MM.1S (cell line): ENCODE measurements around the gene PFKFB4.

ENCODE experiments used
- DNase-seq: peaks from one replicate; pipeline ENCODE4 v3.0.0-alpha.2; 2015
- H2AFZ ChIP-seq: fragments of 300-600 bp; sonication (generic); 2 replicates; pipeline ENCODE4 v1.6.0; 2016; ENCODE audit warnings: antibody characterized with exemption, low read length
- H3F3A ChIP-seq: fragments of 300-600 bp; sonication (generic); 2 replicates; pipeline ENCODE4 v1.6.1; 2016; ENCODE audit warnings: mild to moderate bottlenecking, antibody characterized with exemption, low read length, moderate library complexity, mixed read lengths; ENCODE audit not compliant: insufficient read depth
- H3K27ac ChIP-seq: fragments of 300-600 bp; sonication (generic); 2 replicates; pipeline ENCODE4 v1.5.1; 2016; ENCODE audit warnings: mild to moderate bottlenecking, low read length
- H3K27me3 ChIP-seq: fragments of 300-600 bp; sonication (generic); replicated peaks from 2 replicates; pipeline ENCODE4 v1.6.0; 2016; ENCODE audit warnings: low read length; ENCODE audit not compliant: insufficient read depth
- H3K36me3 ChIP-seq: fragments of 300-600 bp; sonication (generic); replicated peaks from 2 replicates; pipeline ENCODE4 v1.6.1; 2016; ENCODE audit warnings: mild to moderate bottlenecking, low read length, mixed read lengths; ENCODE audit not compliant: insufficient read depth
- H3K4me1 ChIP-seq: fragments of 300-600 bp; sonication (generic); 2 replicates; pipeline ENCODE4 v1.6.1; 2016; ENCODE audit warnings: low read length, mixed read lengths
- H3K4me2 ChIP-seq: fragments of 300-600 bp; sonication (generic); 2 replicates; pipeline ENCODE4 v1.6.0; 2016; ENCODE audit warnings: low read depth, low read length
- H3K4me3 ChIP-seq: fragments of 300-600 bp; sonication (generic); 2 replicates; pipeline ENCODE4 v1.5.1; 2016; ENCODE audit warnings: low read length, mixed read lengths
- H3K79me2 ChIP-seq: fragments of 300-600 bp; sonication (generic); 2 replicates; pipeline ENCODE4 v1.6.1; 2016; ENCODE audit warnings: mixed run types, low read length, mixed read lengths
- H3K9ac ChIP-seq: fragments of 300-600 bp; sonication (generic); 2 replicates; pipeline ENCODE4 v1.6.1; 2016; ENCODE audit warnings: low read length, mixed read lengths
- H3K9me2 ChIP-seq: fragments of 300-600 bp; sonication (generic); replicated peaks from 2 replicates; pipeline ENCODE4 v1.6.1; 2016; ENCODE audit warnings: mild to moderate bottlenecking, low read length, mixed read lengths; ENCODE audit not compliant: insufficient read depth
- H3K9me3 ChIP-seq: fragments of 300-600 bp; sonication (generic); replicated peaks from 2 replicates; pipeline ENCODE4 v1.6.1; 2016; ENCODE audit warnings: mild to moderate bottlenecking, low read length, mixed read lengths; ENCODE audit not compliant: insufficient read depth
- H4K20me1 ChIP-seq: fragments of 300-600 bp; sonication (generic); 2 replicates; pipeline ENCODE4 v1.6.1; 2016; ENCODE audit warnings: mild to moderate bottlenecking, low read length, moderate library complexity, mixed read lengths; ENCODE audit not compliant: insufficient read depth
- CTCF ChIP-seq: fragments of 300-600 bp; sonication (generic); IDR thresholded peaks from 2 replicates; pipeline ENCODE4 v1.5.1; 2016; ENCODE audit warnings: antibody characterized with exemption, low read length, mixed read lengths
- EZH2 ChIP-seq: fragments of 300-600 bp; sonication (generic); optimal IDR thresholded peaks from 2 replicates; pipeline ENCODE3; 2017; ENCODE audit warnings: low read depth, mild to moderate bottlenecking, antibody characterized with exemption, low read length, mixed read lengths
- EZH2phosphoT487 ChIP-seq: fragments of 300-600 bp; sonication (generic); IDR thresholded peaks from 2 replicates; pipeline ENCODE4 v1.6.1; 2018; ENCODE audit warnings: antibody characterized with exemption, low read length

The PFKFB4 gene

GRCh38 chr3:48592519-48593087, 36.0 kb upstream of the PFKFB4 start:
- Histone ChIP-seq H2AFZ (no peak overlapping the region), H3K79me2 (no peaks in the 10 kb centered on the region), H3K9me3 (no peaks in the 10 kb centered on the region), H3K4me2 (no peak overlapping the region), H3K9ac (no peak overlapping the region), H4K20me1 (no peaks in the 10 kb centered on the region), H3F3A (no peaks in the 10 kb centered on the region), H3K9me2 (no peaks in the 10 kb centered on the region), H3K4me1 (no peaks in the 10 kb centered on the region), H3K27ac (no peak overlapping the region), H3K27me3 (peaks cover 67% of the 10 kb centered on the region), H3K4me3 (no peak overlapping the region), H3K36me3 (no peaks in the 10 kb centered on the region)
- no peak for DNase-seq
- TF ChIP-seq CTCF: no peak
- no peak for TF ChIP-seq EZH2
- no peak for TF ChIP-seq EZH2phosphoT487

DNA sequence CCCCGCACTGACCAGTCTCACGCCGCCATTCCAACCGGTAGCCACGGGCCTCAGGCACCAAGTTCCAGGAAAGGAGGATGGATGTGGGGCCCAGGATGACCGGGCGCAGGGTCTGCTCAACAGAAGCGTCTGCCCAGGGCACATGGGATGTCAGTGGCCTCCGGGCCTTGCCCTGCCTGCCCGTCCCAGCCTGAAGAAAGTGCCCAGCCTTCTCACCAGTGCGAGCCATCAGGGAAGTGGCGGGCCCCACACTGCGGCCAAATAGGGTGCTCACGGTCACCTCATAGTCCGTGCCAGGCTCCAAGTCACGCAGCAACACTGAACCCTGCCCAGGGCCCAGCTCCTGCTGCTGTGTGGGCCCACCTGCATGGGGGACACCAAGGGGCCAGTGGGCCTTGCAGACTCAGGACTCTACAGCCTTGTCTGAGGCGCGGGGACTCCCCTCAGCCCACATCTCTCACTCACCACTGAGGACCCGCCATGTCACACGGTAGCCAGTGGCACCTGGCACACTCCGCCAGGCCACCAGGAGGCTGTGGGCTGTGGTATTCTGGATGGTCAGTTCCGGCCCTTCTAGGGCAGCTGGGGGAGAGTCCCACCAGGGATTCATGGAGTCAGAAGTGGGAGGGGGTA, 35.4 kb upstream of the PFKFB4 start:
- H3K4me2 ChIP-seq: no peak overlapping the region
- H3K36me3 ChIP-seq: no peaks in the 10 kb centered on the region
- H3K4me3 ChIP-seq: no peak overlapping the region
- no peak overlapping the region for H3K9ac ChIP-seq
- no peak overlapping the region for H2AFZ ChIP-seq
- H3F3A ChIP-seq: no peaks in the 10 kb centered on the region
- H3K9me3 ChIP-seq: no peaks in the 10 kb centered on the region
- H3K9me2 ChIP-seq: no peaks in the 10 kb centered on the region
- H3K4me1 ChIP-seq: no peaks in the 10 kb centered on the region
- peaks cover 73% of the 10 kb centered on the region for H3K27me3 ChIP-seq
- DNase-seq: no peak
- H3K79me2 ChIP-seq: no peaks in the 10 kb centered on the region
- no peak overlapping the region for H3K27ac ChIP-seq
- TF ChIP-seq EZH2phosphoT487: no peak
- no peak for TF ChIP-seq EZH2
- TF ChIP-seq CTCF: no peak
- no peaks in the 10 kb centered on the region for H4K20me1 ChIP-seq

DNA sequence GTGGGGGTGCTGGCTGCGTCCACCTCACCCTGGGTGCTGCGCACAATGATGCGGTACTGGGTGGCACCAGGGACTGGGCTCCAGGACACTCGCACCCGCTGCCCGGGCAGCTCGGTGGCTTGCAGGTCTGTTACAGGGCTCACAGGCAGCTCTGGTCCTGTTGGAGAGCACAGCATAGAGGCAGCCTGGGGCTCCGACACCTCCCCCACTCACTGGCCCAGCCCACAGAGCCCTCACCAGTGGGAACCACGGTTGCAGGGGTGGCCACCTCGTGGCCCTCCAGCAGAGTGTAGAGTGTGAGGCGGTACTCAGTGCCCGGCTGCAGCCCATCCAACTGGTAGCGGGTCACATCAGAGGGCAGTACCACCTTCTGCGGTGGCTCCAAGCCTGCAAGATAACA, 34.8 kb upstream of the PFKFB4 start:
- Histone ChIP-seq H3K9me2 (no peaks in the 10 kb centered on the region), H3K9me3 (no peaks in the 10 kb centered on the region), H3K36me3 (no peaks in the 10 kb centered on the region), H2AFZ (no peak overlapping the region), H3K27ac (no peak overlapping the region), H3K9ac (no peak overlapping the region), H3K4me2 (no peak overlapping the region), H3K27me3 (peaks cover 77% of the 10 kb centered on the region), H3F3A (no peaks in the 10 kb centered on the region), H3K4me1 (no peaks in the 10 kb centered on the region), H4K20me1 (no peaks in the 10 kb centered on the region), H3K4me3 (no peak overlapping the region), H3K79me2 (no peaks in the 10 kb centered on the region)
- DNase-seq: no peak
- TF ChIP-seq CTCF: no peak
- TF ChIP-seq EZH2: no peak
- no peak for TF ChIP-seq EZH2phosphoT487
